NCI-H128 (cell line): Measurements from ENCODE around the gene KIF1B.
"Not testable (repeated sequence)": the region's sequence is repeated elsewhere in the genome, so short reads cannot be mapped to it uniquely, and the experiment has no call there.

Experiments
- DNase-seq: peaks from one replicate; lab custom pipeline; 2025; ENCODE audit not compliant: unreplicated experiment; lab: John Stamatoyannopoulos, UW

KIF1B gene

GRCh38 chr1:10229903-10230302, 19.5 kb downstream of the KIF1B start:
- no peak for DNase-seq

- no peak for DNase-seq
These were observed 21.8 kb downstream of the KIF1B start for GRCh38 chr1:10232163-10232562.

GRCh38 chr1:10236405-10237156, 26.2 kb downstream of the KIF1B start:
- DNase-seq = no peak

- DNase-seq = no peak
These were observed 26.8 kb downstream of the KIF1B start for GRCh38 chr1:10237157-10237539.

- no peak for DNase-seq
These were observed 31.8 kb downstream of the KIF1B start for GRCh38 chr1:10242135-10242534.

- DNase-seq = no peak
These were observed 32.4 kb downstream of the KIF1B start for GRCh38 chr1:10242811-10243210.

GRCh38 chr1:10245674-10246073, 35.3 kb downstream of the KIF1B start:
- no peak for DNase-seq

- no peak for DNase-seq
These were observed 39.6 kb downstream of the KIF1B start for GRCh38 chr1:10249808-10250457.

GRCh38 chr1:10250663-10251062, 40.3 kb downstream of the KIF1B start:
- no peak for DNase-seq

- DNase-seq = not testable (repeated sequence)
These were observed 41.1 kb downstream of the KIF1B start for GRCh38 chr1:10251325-10252108.

- DNase-seq = no peak
These were observed 42.1 kb downstream of the KIF1B start for GRCh38 chr1:10252508-10252907.

GRCh38 chr1:10253149-10253548, 42.8 kb downstream of the KIF1B start:
- DNase-seq = no peak

- no peak for DNase-seq
These were observed 43.4 kb downstream of the KIF1B start for GRCh38 chr1:10253755-10254154.

GRCh38 chr1:10257851-10258250, 47.5 kb downstream of the KIF1B start:
- DNase-seq = no peak

- not testable (repeated sequence) for DNase-seq
These were observed 49.2 kb downstream of the KIF1B start for GRCh38 chr1:10259547-10259946.

GRCh38 chr1:10263450-10264082, 53.2 kb downstream of the KIF1B start:
- DNase-seq = no peak

- DNase-seq = no peak
These were observed 54.7 kb downstream of the KIF1B start for GRCh38 chr1:10265027-10265426.

- no peak for DNase-seq
These were observed 55.5 kb downstream of the KIF1B start for GRCh38 chr1:10265900-10266299.

- DNase-seq = no peak
These were observed 56.9 kb downstream of the KIF1B start for GRCh38 chr1:10267319-10267718.

- no peak for DNase-seq
These were observed 57.6 kb downstream of the KIF1B start for GRCh38 chr1:10267921-10268320.

- no peak for DNase-seq
These were observed 60.7 kb downstream of the KIF1B start for GRCh38 chr1:10271090-10271489.
